OCI-LY3 (cell line): ENCODE results near the gene LDLR.

Experiments
- H2AFZ ChIP-seq: fragments of 200-600, 300-600 bp; shearing (Covaris generic); 2 replicates; pipeline ENCODE4 v1.6.0; 2014; ENCODE audit warnings: antibody characterized with exemption, low read depth, low read length
- H3K27ac ChIP-seq: fragments of 200-600, 300-600 bp; sonication (generic); 2 replicates; pipeline ENCODE4 v1.5.1; 2014; ENCODE audit warnings: mild to moderate bottlenecking, low read length, moderate library complexity, mixed read lengths
- H3K27me3 ChIP-seq: fragments of 200-600, 300-600 bp; sonication (generic); 2 replicates; pipeline ENCODE4 v1.6.1; 2014; ENCODE audit warnings: low read depth, low read length, mixed read lengths
- H3K36me3 ChIP-seq: fragments of 200-600, 300-600 bp; sonication (generic); replicated peaks from 2 replicates; pipeline ENCODE3; 2014; ENCODE audit warnings: low read depth, low read length, mixed read lengths
- H3K4me1 ChIP-seq: fragments of 300-600, 200-600 bp; sonication (generic); 2 replicates; pipeline ENCODE4 v1.6.1; 2014; ENCODE audit warnings: low read length, mixed read lengths
- H3K4me2 ChIP-seq: fragments of 200-600, 300-600 bp; sonication (generic); 2 replicates; pipeline ENCODE4 v1.6.1; 2014; ENCODE audit warnings: low read length, mixed read lengths
- H3K4me3 ChIP-seq: fragments of 300-600, 200-600 bp; sonication (generic); 2 replicates; pipeline ENCODE4 v1.5.1; 2014; ENCODE audit warnings: antibody characterized with exemption, mild to moderate bottlenecking, low read length, moderate library complexity
- H3K79me2 ChIP-seq: fragments of 300-600, 200-600 bp; shearing (Covaris generic); 2 replicates; pipeline ENCODE4 v1.6.1; 2014; ENCODE audit warnings: mild to moderate bottlenecking, low read length, mixed read lengths
- H3K9ac ChIP-seq: fragments of 300-600, 200-600 bp; shearing (Covaris generic); 2 replicates; pipeline ENCODE4 v1.6.0; 2014; ENCODE audit warnings: mild to moderate bottlenecking, low read length, moderate library complexity
- H3K9me3 ChIP-seq: fragments of 200-600, 300-600 bp; shearing (Covaris generic); 2 replicates; pipeline ENCODE4 v1.6.1; 2014; ENCODE audit warnings: low read length, mixed read lengths; ENCODE audit not compliant: insufficient read depth
- H4K20me1 ChIP-seq: fragments of 200-600, 300-600 bp; sonication (generic); 2 replicates; pipeline ENCODE4 v1.6.1; 2016; ENCODE audit warnings: low read length, mixed read lengths; ENCODE audit not compliant: insufficient read depth
- EZH2phosphoT487 ChIP-seq: fragments of 200-600 bp; shearing (Covaris generic); IDR thresholded peaks from 2 replicates; pipeline ENCODE4 v1.6.1; 2018; ENCODE audit warnings: antibody characterized with exemption, mixed run types, low read depth
- TF ChIP-seq, protein P1 (sequence below): fragments of 200-600, 300-600 bp; sonication (generic); IDR thresholded peaks from 2 replicates; pipeline ENCODE4 v1.5.1; 2014; ENCODE audit warnings: antibody characterized with exemption, low read length, low read depth

LDLR gene

DNA sequence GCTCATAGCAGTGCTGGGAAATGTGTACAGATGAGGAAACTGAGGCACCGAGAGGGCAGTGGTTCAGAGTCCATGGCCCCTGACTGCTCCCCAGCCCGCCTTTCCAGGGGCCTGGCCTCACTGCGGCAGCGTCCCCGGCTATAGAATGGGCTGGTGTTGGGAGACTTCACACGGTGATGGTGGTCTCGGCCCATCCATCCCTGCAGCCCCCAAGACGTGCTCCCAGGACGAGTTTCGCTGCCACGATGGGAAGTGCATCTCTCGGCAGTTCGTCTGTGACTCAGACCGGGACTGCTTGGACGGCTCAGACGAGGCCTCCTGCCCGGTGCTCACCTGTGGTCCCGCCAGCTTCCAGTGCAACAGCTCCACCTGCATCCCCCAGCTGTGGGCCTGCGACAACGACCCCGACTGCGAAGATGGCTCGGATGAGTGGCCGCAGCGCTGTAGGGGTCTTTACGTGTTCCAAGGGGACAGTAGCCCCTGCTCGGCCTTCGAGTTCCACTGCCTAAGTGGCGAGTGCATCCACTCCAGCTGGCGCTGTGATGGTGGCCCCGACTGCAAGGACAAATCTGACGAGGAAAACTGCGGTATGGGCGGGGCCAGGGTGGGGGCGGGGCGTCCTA is 15.9 kb downstream of the LDLR start:
- no peaks in the 10 kb centered on the region for H3K79me2 ChIP-seq
- no peaks in the 10 kb centered on the region for H3K36me3 ChIP-seq

DNA sequence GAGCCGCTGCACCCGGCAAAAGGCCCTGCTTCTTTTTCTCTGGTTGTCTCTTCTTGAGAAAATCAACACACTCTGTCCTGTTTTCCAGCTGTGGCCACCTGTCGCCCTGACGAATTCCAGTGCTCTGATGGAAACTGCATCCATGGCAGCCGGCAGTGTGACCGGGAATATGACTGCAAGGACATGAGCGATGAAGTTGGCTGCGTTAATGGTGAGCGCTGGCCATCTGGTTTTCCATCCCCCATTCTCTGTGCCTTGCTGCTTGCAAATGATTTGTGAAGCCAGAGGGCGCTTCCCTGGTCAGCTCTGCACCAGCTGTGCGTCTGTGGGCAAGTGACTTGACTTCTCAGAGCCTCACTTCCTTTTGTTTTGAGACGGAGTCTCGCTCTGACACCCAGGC is 17.2 kb downstream of the LDLR start:
- H3K36me3 ChIP-seq, result no peaks in the 10 kb centered on the region
- H3K9me3 ChIP-seq, result no peaks in the 10 kb centered on the region
- no peak overlapping the region for H3K27ac ChIP-seq
- no peak overlapping the region for H3K4me3 ChIP-seq
- no peaks in the 10 kb centered on the region for H3K4me1 ChIP-seq
- H3K27me3 ChIP-seq, result peaks cover 44% of the 10 kb centered on the region
- H3K9ac ChIP-seq, result no peak overlapping the region
- no peak overlapping the region for H2AFZ ChIP-seq
- no peak overlapping the region for H3K4me2 ChIP-seq
- H3K79me2 ChIP-seq, result no peaks in the 10 kb centered on the region
- TF ChIP-seq, protein P1, sequence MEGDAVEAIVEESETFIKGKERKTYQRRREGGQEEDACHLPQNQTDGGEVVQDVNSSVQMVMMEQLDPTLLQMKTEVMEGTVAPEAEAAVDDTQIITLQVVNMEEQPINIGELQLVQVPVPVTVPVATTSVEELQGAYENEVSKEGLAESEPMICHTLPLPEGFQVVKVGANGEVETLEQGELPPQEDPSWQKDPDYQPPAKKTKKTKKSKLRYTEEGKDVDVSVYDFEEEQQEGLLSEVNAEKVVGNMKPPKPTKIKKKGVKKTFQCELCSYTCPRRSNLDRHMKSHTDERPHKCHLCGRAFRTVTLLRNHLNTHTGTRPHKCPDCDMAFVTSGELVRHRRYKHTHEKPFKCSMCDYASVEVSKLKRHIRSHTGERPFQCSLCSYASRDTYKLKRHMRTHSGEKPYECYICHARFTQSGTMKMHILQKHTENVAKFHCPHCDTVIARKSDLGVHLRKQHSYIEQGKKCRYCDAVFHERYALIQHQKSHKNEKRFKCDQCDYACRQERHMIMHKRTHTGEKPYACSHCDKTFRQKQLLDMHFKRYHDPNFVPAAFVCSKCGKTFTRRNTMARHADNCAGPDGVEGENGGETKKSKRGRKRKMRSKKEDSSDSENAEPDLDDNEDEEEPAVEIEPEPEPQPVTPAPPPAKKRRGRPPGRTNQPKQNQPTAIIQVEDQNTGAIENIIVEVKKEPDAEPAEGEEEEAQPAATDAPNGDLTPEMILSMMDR, result no peak
- TF ChIP-seq EZH2phosphoT487, result no peak
- H4K20me1 ChIP-seq, result no peaks in the 10 kb centered on the region

More for the DNA sequence above, 15.9 kb downstream of the LDLR start:
- Histone ChIP-seq H3K9ac (no peak overlapping the region), H3K4me2 (no peak overlapping the region), H4K20me1 (no peaks in the 10 kb centered on the region), H3K4me1 (no peaks in the 10 kb centered on the region), H3K27me3 (peaks cover 44% of the 10 kb centered on the region), H3K4me3 (no peak overlapping the region), H3K9me3 (no peaks in the 10 kb centered on the region), H3K27ac (no peak overlapping the region), H2AFZ (no peak overlapping the region)
- TF ChIP-seq, protein P1, result no peak
- no peak for TF ChIP-seq EZH2phosphoT487

DNA sequence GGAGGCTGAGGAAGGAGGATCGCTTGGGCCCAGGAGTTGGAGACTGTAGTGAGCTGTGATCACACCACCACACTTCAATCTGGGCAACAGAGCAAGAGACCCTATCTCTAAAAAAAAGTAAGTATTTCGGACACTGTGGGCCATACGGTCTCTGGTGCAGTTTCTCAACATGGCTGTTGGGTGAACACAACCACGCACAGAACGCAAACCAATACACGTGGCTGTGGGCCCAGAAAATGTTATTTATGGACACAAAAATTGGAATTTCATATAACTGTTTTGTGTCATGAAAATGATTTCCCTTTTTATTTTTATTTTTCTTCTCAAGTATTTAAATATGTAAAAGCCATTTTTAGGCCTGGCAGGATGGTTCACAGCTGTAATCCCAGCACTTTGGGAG is 19.5 kb downstream of the LDLR start:
- TF ChIP-seq, protein P1, result no peak
- TF ChIP-seq EZH2phosphoT487, result no peak
- H3K9ac ChIP-seq, result no peak overlapping the region
- H3K79me2 ChIP-seq, result no peaks in the 10 kb centered on the region
- no peaks in the 10 kb centered on the region for H3K9me3 ChIP-seq
- no peak overlapping the region for H2AFZ ChIP-seq
- no peak overlapping the region for H3K27ac ChIP-seq
- no peaks in the 10 kb centered on the region for H3K36me3 ChIP-seq
- H3K4me3 ChIP-seq, result no peak overlapping the region
- no peak overlapping the region for H3K4me2 ChIP-seq
- H4K20me1 ChIP-seq, result no peaks in the 10 kb centered on the region
- peaks cover 36% of the 10 kb centered on the region for H3K27me3 ChIP-seq
- no peaks in the 10 kb centered on the region for H3K4me1 ChIP-seq

DNA sequence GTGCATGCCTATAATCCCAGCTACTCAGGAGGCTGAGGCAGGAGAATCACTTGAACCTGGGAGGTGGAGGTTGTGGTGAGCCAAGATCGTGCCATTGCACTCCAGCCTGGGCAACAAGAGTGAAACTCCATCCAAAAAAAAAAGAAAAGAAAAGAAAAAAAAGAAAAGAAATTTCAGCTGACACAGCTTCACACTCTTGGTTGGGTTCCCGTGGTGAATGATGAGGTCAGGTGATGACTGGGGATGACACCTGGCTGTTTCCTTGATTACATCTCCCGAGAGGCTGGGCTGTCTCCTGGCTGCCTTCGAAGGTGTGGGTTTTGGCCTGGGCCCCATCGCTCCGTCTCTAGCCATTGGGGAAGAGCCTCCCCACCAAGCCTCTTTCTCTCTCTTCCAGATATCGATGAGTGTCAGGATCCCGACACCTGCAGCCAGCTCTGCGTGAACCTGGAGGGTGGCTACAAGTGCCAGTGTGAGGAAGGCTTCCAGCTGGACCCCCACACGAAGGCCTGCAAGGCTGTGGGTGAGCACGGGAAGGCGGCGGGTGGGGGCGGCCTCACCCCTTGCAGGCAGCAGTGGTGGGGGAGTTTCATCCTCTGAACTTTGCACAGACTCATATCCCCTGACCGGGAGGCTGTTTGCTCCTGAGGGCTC is 22.0 kb downstream of the LDLR start:
- Histone ChIP-seq H3K4me3 (no peak overlapping the region), H3K79me2 (no peaks in the 10 kb centered on the region), H3K4me2 (no peak overlapping the region), H2AFZ (no peak overlapping the region), H3K27me3 (peaks cover 25% of the 10 kb centered on the region), H3K9me3 (no peaks in the 10 kb centered on the region), H3K4me1 (no peaks in the 10 kb centered on the region), H4K20me1 (no peaks in the 10 kb centered on the region), H3K36me3 (no peaks in the 10 kb centered on the region), H3K9ac (no peak overlapping the region), H3K27ac (no peak overlapping the region)
- TF ChIP-seq, protein P1, result no peak
- TF ChIP-seq EZH2phosphoT487, result no peak
